GM21526 (cell line): Measurements from ENCODE around the gene RAP1GAP.

ENCODE experiments used
- ATAC-seq: cut with Tn5 transposase; IDR thresholded peaks from one replicate; pipeline ENCODE4 v1.9.1; 2021; ENCODE audit warnings: moderate library complexity; ENCODE audit not compliant: unreplicated experiment, low FRiP score

The RAP1GAP gene

GRCh38 chr1:21614419-21615115, 54.6 kb downstream of the RAP1GAP start:
- ATAC-seq = no peak

DNA sequence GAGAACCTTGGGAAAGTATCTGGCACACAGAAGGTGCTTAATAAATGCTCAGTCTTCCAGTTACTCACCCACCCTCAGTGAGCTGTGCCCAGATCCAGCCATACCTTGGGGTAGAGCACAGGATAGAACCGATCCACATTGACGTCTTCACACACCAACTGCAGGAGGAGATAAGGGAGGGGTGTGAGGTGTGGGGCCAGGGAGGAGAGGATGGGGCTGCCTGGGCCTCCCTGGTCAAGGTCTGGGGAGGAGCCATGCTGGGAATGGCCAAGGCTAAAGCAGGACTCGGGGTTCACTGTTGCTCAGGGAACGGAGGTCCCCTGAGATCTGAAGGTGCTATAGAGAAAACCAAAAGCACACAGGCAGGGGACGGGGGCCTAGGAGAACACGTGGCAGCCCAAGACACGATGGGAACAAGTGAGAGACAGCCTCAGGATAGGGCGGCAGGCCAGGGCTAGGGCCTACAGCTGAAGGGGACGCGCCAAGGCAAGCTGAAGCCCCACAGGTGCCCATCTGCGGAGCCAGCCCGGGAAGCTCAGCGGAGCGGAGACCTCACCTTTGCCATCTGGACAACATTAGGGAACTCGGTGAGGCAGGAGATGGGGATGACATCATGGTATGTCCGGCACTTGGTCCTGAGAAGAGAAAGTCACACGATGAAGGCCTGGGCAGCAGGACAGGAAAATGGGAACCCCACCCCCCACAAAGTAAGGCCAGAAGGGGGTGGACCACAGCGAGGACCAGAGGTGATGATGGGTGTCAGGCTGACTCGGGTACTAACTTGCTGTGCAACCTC, 55.9 kb downstream of the RAP1GAP start:
- no peak for ATAC-seq

GRCh38 chr1:21612057-21612456, 57.1 kb downstream of the RAP1GAP start:
- no peak for ATAC-seq

GRCh38 chr1:21610989-21611785, 58.0 kb downstream of the RAP1GAP start:
- no peak for ATAC-seq

- ATAC-seq = no peak
Measured at GRCh38 chr1:21610027-21610426, 59.1 kb downstream of the RAP1GAP start.

DNA sequence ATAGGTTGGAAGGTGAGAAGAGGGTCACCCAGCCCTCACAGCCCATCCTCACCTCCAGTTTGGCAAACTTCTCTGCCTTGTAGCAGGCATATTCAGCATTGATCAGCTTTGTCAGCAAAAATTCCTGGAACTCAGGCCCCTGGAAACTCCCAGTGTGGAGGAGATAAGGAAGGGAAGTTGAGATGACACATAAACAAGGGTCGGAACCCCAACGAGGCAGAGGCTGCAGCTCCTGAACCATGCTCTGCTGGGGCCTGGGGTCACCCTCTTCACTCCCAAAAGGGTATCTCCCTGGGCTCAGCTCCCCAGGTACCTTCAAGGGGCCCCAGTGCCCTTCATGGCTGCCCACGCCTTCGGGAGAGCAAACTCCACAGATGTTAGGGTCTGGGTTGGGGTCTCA, 60.4 kb downstream of the RAP1GAP start:
- ATAC-seq = no peak

DNA sequence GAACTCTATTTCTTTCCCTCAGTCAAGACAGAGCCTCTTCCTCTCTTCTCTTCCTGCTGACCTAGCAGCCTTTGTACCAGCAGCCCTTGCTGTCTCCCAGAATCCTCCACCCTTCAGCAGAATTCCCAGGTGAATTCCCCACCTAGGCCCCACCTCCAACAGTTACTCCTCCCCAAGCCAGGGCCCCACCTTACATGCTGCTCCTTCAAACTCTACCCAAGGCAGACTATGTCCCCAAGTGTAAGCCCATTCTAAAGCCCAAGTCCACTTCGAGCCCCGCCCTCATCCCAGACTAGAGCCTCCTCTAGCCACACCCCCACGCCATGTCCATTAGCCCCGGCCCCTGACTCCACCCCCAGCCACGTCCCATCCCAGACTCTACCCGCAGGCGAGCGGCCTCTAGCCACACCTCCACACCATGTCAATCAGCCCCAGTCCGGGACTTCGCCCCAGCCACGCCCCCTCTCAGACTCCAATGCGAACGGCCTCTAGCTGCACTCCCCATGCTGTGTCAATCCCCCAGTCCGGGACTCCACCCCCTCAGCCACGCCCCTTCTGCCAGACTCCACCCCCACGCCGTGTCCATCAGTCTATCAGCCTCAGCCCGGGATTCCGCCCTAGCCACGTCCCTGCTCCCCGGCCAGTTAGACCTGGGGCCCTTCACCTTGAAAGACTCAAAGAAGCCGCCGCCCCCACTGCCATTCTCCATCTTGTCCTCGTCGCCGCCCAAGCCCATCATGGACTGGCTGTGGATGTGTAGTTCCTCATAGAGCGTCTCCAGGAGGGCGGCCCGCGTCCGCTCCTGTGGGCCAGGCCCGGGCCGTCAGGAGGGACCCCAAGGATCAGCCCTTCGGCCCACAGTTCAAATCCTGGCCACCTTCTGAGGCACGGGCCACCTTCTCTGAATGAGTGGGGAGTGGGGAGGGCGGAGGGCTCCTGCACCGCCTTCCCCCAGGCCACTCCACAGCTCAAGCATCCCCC, 61.3 kb downstream of the RAP1GAP start:
- ATAC-seq = no peak

DNA sequence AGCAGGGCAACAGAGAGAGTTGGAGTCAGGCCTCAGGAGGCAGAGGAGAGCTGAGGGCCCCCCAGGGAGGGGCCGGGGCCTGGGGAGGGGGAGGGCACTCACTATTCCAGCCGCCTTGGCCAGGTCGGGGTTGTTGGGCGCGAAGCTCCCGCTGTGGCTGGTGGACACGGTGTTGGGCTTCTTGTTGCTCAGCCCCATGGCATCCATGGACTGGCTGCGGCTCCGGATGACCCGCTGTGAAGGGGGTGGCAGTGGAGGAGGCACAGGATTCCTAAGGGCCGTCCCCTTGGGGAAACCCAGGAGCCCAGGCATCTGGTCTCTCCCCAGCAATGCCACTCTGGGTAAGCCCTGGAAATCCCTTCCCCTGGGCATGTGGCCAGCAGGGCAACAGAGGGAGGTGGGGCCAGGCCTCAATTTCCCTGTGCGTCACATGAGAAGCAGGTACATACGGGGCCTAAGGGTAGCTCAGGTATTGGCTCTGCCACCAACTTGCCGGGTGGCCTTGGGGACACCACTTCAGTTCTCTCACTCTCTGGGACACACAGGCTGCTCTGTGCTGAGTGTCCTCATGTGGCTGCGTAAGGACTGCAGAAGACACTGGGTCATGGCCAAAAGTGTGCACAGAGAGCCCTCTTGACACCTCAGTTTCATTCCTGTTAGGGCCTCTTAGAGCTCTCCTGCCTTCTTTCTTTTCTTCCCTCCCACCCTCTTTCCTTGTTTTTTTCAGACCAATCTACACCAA, 63.0 kb downstream of the RAP1GAP start:
- ATAC-seq = no peak

DNA sequence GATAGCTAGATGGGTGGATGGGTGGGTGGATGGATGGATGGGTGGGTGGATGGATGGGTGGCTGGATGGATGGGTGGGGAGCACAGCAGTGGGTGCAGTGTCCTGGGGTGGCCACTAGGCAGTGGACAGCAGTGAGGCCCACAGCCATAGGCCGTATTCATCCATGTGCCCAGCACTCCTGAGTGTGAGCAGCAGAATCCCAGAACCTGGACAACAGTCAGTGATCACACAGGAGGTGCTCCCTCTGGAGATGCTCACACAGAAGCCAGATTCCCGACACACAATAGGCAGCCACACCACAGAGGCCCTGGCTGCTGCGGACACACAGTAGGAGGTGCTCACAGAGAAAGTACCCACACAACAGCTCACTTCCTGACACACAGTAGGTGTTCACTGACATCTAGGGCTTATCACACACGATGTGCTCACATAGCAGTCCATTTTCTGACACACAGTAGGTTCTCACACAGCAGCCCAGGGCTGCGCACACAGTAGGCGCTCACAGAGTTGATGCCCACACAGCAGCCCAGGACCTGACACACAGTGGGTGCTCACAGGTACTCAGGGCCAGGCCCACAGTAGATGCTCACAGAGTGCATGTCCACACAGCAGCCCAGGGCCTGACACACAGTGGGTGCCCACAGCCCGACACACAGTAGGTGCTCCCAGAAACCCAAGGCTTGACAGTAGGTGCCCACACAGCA, 64.0 kb downstream of the RAP1GAP start:
- no peak for ATAC-seq

- ATAC-seq = no peak
Measured at GRCh38 chr1:21604208-21604957, 64.8 kb downstream of the RAP1GAP start.

DNA sequence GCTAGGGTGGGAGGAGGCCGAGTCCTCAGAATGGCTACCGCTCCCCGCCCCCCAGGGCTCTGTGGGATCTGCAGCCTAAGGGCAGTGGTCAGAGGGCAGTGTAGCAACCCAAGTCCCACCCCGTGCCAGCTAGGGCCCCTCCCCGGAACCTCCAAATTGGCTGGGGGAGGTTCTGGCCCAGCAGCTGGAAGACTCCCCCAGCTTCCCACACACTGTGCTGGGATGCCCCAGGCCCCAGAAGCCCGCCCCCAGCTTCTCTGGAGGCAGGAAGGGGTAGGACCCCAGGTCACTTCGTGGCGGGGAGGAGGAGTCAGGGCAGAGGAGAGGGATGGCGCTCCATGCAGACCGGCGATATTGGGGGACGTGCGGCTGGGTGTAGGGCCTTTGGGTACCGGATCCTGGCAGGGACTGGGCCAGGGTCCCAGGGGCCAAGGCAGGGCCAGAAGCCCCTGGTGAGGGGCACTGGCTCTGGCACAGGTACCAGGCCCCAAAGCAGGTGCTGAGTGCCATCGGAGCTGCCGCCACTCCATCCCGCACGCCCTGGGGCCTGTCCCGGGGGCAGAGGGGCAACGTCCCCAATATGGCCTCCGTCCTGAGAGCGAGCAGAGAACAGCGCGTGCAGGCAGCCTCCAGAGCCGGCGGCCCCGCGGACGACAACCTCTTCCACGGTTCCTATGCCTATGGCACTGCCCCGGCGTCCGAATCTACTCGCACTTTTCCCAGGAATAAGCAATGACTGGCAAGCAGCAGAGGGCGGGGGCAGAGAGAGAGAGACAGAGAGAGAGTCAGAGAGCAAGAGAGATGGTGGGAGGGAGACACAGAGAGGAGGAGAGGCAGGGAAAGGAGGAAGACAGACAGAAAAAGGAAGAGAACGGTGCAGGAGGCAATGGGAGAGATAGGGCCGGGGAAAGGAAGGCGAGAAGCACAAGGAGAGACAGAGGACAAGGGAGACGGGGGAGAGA, 65.7 kb downstream of the RAP1GAP start:
- ATAC-seq = no peak

- ATAC-seq = no peak
Measured at GRCh38 chr1:21601278-21602048, 67.7 kb downstream of the RAP1GAP start.

GRCh38 chr1:21599402-21599801, 69.8 kb downstream of the RAP1GAP start:
- ATAC-seq = no peak

DNA sequence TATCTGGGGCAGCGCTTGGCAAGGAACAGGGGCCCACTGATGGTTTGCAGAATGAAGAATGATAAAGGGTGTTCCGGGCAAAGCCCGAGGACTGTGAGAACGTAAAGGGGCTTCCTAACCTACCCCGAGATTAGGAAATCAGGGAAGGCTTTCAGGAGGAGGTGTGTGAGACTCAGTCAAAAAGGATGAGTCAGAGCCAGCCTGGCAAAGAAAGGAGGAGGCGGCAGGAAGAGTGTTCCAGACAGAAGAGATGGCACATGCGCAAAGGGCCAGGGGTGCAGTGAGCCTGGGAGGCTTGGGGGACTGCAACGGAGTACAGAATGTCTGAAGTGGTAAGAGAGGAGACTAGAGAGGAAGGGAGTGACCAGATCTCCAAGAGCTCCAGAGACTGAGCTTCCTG, 70.3 kb downstream of the RAP1GAP start:
- no peak for ATAC-seq

DNA sequence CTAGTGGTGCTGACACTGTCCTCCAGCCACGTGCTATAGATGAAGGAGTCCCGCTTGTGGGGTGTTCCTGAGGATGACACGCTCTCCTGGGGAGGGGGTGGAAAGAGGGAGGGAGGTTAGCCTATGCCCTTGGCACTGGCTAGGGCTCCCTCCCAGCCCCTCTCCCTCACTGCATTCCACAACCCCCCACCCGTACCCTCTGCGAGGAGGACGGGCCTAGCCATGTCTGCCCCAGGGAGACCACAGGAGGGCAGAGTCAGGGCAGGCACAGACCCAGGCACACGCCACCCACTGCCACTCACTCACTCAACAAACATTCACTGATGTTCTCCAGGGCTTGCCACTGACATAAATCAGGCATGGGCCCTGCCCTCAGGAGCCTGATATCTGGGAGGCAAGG, 70.7 kb downstream of the RAP1GAP start:
- no peak for ATAC-seq

- ATAC-seq = no peak
Measured at GRCh38 chr1:21597753-21598152, 71.4 kb downstream of the RAP1GAP start.
